Small intestine (tissue), 7 donors: ENCODE results near the gene SAXO1. TPM values are rescaled to one million over a fixed set of nuclear protein-coding genes. Genes with fewer than 3 reads are reported as not detected.

Source experiments
- DNase-seq, 2 donors: peaks; one replicate each; pipeline versions ENCODE4 v3.0.0 to v3.0.0-alpha.2; 2013
- FAIRE-seq: peaks from 2 replicates; lab custom pipeline; 2012; peaks lifted over from hg19 to GRCh38; lab: Jason Lieb, UNC
- H3K27ac ChIP-seq, 3 donors: one replicate each; pipeline ENCODE4 v1.5.1; 2013; ENCODE audit warnings: low read length in 2 of 3, mild to moderate bottlenecking in 2 of 3, control low read depth in 1 of 3, inconsistent platforms in 1 of 3, low read depth in 1 of 3, moderate library complexity in 1 of 3
- H3K27me3 ChIP-seq, 3 donors: one replicate each; pipeline ENCODE4 v1.6.1; 2013; ENCODE audit warnings: low read length in 3 of 3, inconsistent platforms in 1 of 3; ENCODE audit not compliant: control insufficient read depth in 3 of 3, insufficient read depth in 3 of 3
- H3K36me3 ChIP-seq, 3 donors: one replicate each; pipeline ENCODE4 v1.6.1; 2013; ENCODE audit warnings: low read length in 3 of 3, inconsistent platforms in 1 of 3, low read depth in 1 of 3, mild to moderate bottlenecking in 1 of 3, moderate library complexity in 1 of 3; ENCODE audit not compliant: control insufficient read depth in 3 of 3, insufficient read depth in 2 of 3
- H3K4me1 ChIP-seq, 3 donors: one replicate each; pipeline ENCODE4 v1.6.1; 2013; ENCODE audit warnings: low read length in 2 of 3, inconsistent platforms in 1 of 3, low read depth in 1 of 3, mild to moderate bottlenecking in 1 of 3, moderate library complexity in 1 of 3; ENCODE audit not compliant: control insufficient read depth in 3 of 3, insufficient read depth in 2 of 3
- H3K4me3 ChIP-seq, 3 donors: one replicate each; pipeline ENCODE4 v1.5.1; 2013; ENCODE audit warnings: low read length in 3 of 3, control low read depth in 1 of 3, inconsistent platforms in 1 of 3, low read depth in 1 of 3, mild to moderate bottlenecking in 1 of 3, moderate library complexity in 1 of 3
- H3K9me3 ChIP-seq, 2 donors: one replicate each; pipeline ENCODE4 v1.6.1; 2013; ENCODE audit warnings: low read depth in 1 of 2, low read length in 1 of 2; ENCODE audit not compliant: control insufficient read depth in 2 of 2, insufficient read depth in 1 of 2
- WGBS, 3 donors: extraction: QIAGEN DNeasy Blood & Tissue Kit; methylation state at CpG; one replicate each; pipeline ENCODE4 v1.1.7; 2013; 5-methylcytosine and 5-hydroxymethylcytosine counted together
- polyA plus RNA-seq, 4 donors: library from polyadenylated mRNA; stranded (reverse) in 3 of 4; unstranded in 1 of 4; fragments of 200-250 nt in 3 of 4; fragments of 120-200 nt in 1 of 4; gene quantifications; one replicate each; pipeline versions ENCODE4 v1.2.1 to v1.2.3, GENCODE V29; 2013
- donor health status: healthy with polysubstance abuse.
- donor health status: control.
- donor health status: control.
- donor health status: Bipolar disorder and iron deficiency.
- donor health status: healthy.

SAXO1 gene
- polyA plus RNA-seq, 4 donors, result 0.01 TPM; not detected in 2

GRCh38 chr9:18971909-18972308 is 61.1 kb downstream of the SAXO1 start:
- Histone ChIP-seq H3K27me3 (peaks cover 0 to 4% (median 0%) of the 10 kb centered on the region in 3 donors), H3K9me3 (peaks cover 0 to 6% of the 10 kb centered on the region in 2 donors), H3K4me1 (no peaks in the 10 kb centered on the region), H3K36me3 (no peaks in the 10 kb centered on the region), H3K4me3 (no peak overlapping the region), H3K27ac (no peak overlapping the region)
- WGBS, 3 donors, result 89 to 96% (median 92%) methylated on average over 1 of the region's 1 CpG
- DNase-seq, result no peak
- no peak for FAIRE-seq

DNA sequence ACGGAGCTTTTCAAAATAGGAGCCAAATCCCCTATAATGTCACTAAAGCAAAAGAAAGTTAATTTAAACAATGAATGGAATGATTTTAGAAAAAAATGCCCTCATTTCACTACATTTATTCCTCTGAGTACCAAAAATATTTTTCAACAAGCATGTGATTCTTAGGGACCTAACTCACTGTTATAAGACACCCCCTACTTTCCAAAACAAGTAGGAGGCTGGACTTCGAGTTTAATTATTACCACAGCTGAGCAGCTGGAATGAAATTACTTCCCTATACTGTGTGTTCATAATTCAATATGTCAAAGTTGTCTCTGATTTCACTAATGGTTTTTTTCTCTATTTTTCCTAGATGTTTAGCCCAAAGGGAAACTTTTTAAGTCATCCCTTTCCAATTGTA is 61.6 kb downstream of the SAXO1 start:
- H3K27ac ChIP-seq, result no peak overlapping the region
- peaks cover 0 to 6% of the 10 kb centered on the region in 2 donors for H3K9me3 ChIP-seq
- no peak overlapping the region for H3K4me3 ChIP-seq
- WGBS, 3 donors, result 41 to 49% (median 49%) methylated on average over 2 of the region's 2 CpGs
- no peak for FAIRE-seq
- H3K36me3 ChIP-seq, result no peaks in the 10 kb centered on the region
- no peak for DNase-seq
- H3K27me3 ChIP-seq, result peaks cover 0 to 4% (median 0%) of the 10 kb centered on the region in 3 donors
- no peaks in the 10 kb centered on the region for H3K4me1 ChIP-seq

- H3K36me3 ChIP-seq, result no peaks in the 10 kb centered on the region
- no peak for FAIRE-seq
- DNase-seq, result no peak
- peaks cover 0 to 4% (median 0%) of the 10 kb centered on the region in 3 donors for H3K27me3 ChIP-seq
- H3K27ac ChIP-seq, result no peak overlapping the region
- H3K4me3 ChIP-seq, result no peak overlapping the region
- no peaks in the 10 kb centered on the region for H3K4me1 ChIP-seq
- peaks cover 0 to 6% of the 10 kb centered on the region in 2 donors for H3K9me3 ChIP-seq
- WGBS, 3 donors, result 80 to 91% (median 91%) methylated on average over 2 of the region's 2 CpGs
These were observed 62.6 kb downstream of the SAXO1 start for GRCh38 chr9:18970393-18970792.

DNA sequence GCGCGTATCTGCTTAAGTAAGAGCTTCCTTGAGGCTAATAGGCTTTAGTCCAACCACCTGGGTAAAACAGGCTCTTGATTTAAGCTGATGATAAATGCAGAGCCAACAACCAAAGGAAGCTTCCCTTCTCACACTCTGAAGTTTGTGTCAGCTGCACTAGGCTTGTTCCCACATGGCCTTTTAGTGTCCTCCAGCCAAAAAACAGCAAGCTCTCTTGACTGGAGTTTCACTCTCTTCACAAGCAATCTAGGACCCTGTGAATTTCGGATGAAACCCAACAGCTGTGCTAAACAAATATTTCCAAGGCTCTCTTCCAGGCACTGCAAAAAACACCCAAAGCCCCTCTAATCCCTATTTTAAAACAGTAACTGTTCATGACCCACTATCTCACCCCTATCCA is 63.9 kb downstream of the SAXO1 start:
- DNase-seq, result peak in 1 of 2 donors; percentile 12
- H3K27me3 ChIP-seq, result peaks cover 0 to 4% (median 0%) of the 10 kb centered on the region in 3 donors
- H3K4me3 ChIP-seq, result no peak overlapping the region
- no peaks in the 10 kb centered on the region for H3K36me3 ChIP-seq
- WGBS, 3 donors, result 48 to 75% (median 64%) methylated on average over 3 of the region's 3 CpGs
- no peaks in the 10 kb centered on the region for H3K4me1 ChIP-seq
- no peak for FAIRE-seq
- no peak overlapping the region for H3K27ac ChIP-seq
- H3K9me3 ChIP-seq, result peaks cover 0 to 6% of the 10 kb centered on the region in 2 donors

DNA sequence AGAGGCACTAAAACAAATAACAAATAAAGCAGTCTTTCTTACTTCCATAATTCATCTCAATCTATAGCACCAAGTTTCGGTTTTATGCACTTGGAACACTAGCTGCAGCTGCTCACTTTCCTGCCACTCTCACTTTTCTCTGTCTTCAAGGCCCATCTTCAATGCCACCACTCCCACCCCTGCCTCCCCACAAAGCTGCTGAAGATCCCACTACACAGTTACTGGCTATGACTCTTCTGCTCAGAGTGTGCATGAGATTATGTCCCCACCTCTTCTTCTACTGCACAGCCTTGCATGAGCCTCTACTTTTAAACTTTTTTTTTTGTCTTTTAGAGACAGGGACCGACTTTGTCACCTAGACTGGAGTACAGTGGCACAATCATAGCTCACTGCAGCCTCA is 77.4 kb downstream of the SAXO1 start:
- H3K36me3 ChIP-seq, result no peaks in the 10 kb centered on the region
- 47 to 69% (median 63%) methylated on average over 2 of the region's 2 CpGs for WGBS, 3 donors
- FAIRE-seq (no peak), DNase-seq (no peak)
- no peaks in the 10 kb centered on the region for H3K4me1 ChIP-seq
- H3K9me3 ChIP-seq, result no peaks in the 10 kb centered on the region
- H3K27me3 ChIP-seq, result no peaks in the 10 kb centered on the region
- H3K27ac ChIP-seq, result no peak overlapping the region
- H3K4me3 ChIP-seq, result no peak overlapping the region

GRCh38 chr9:18951936-18952335 is 81.1 kb downstream of the SAXO1 start:
- FAIRE-seq (no peak), DNase-seq (no peak)
- 70 to 76% (median 72%) methylated on average over 1 of the region's 1 CpG for WGBS, 3 donors
- H3K27ac ChIP-seq, result no peak overlapping the region
- no peak overlapping the region for H3K4me3 ChIP-seq
- H3K27me3 ChIP-seq, result peaks cover 0 to 4% (median 0%) of the 10 kb centered on the region in 3 donors
- no peaks in the 10 kb centered on the region for H3K36me3 ChIP-seq
- no peaks in the 10 kb centered on the region for H3K4me1 ChIP-seq
- H3K9me3 ChIP-seq, result no peaks in the 10 kb centered on the region

DNA sequence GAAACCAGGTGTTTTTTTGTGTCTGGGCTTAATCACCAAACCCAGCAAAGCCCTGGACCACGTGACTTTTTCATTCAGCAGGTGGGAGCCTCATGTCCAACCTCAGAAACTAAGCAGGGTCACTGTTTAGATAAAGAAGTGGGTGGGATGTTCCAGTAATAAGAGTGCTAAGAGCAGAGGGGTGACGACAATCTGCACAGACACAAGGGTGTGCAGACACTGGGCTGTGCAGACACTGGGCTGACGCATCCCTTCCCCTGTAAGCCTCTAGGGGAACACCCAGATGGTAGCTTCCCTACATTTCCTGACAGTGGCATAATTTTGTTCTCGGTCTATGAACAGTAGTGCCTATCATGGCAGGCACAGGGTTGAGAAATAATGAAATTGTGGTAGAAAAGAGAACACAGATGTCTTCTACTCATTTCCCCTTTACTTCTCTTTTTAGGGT is 85.1 kb downstream of the SAXO1 start:
- no peaks in the 10 kb centered on the region for H3K36me3 ChIP-seq
- peaks cover 0 to 4% (median 0%) of the 10 kb centered on the region in 3 donors for H3K27me3 ChIP-seq
- DNase-seq, result no peak
- no peak overlapping the region for H3K4me3 ChIP-seq
- FAIRE-seq, result no peak
- WGBS, 3 donors, result 51 to 55% (median 55%) methylated on average over 4 of the region's 4 CpGs
- H3K27ac ChIP-seq, result no peak overlapping the region
- H3K4me1 ChIP-seq, result no peaks in the 10 kb centered on the region
- H3K9me3 ChIP-seq, result no peaks in the 10 kb centered on the region

DNA sequence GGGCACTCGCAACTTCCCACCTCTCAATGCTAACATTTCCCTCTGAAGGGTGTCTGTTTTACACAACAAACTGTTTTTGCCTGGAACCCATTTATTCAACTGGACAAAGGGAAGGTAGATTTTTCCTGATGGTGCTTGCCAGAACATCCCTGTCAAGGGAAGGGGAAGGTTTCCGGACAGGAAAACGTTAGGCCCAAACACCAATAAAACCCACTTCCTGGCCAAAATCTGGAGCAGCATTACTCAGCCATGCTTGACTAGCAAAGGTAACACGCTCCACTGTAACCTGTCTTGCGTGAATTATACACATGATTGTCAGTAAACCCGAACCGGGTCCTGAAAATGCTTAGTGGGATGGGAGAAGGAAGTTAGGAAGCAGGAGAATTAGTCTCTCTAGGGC is 90.2 kb downstream of the SAXO1 start:
- FAIRE-seq, result no peak
- no peaks in the 10 kb centered on the region for H3K9me3 ChIP-seq
- WGBS, 3 donors, result 75 to 90% (median 79%) methylated on average over 7 of the region's 7 CpGs

More for the DNA sequence above, 90.2 kb downstream of the SAXO1 start:
- no peak overlapping the region for H3K27ac ChIP-seq
- H3K4me1 ChIP-seq, result no peaks in the 10 kb centered on the region
- no peaks in the 10 kb centered on the region for H3K27me3 ChIP-seq
- no peak overlapping the region for H3K4me3 ChIP-seq
- DNase-seq, result no peak
- no peaks in the 10 kb centered on the region for H3K36me3 ChIP-seq
